SW 1271 (cell line): ENCODE results near the gene OR2AP1.
"Not testable (repeated sequence)": the region's sequence is repeated elsewhere in the genome, so short reads cannot be mapped to it uniquely, and the experiment has no call there.

Source experiments
- DNase-seq, 2 experiments: peaks; one replicate each; lab custom pipeline; 2025; lab: John Stamatoyannopoulos, UW

OR2AP1 gene

DNA sequence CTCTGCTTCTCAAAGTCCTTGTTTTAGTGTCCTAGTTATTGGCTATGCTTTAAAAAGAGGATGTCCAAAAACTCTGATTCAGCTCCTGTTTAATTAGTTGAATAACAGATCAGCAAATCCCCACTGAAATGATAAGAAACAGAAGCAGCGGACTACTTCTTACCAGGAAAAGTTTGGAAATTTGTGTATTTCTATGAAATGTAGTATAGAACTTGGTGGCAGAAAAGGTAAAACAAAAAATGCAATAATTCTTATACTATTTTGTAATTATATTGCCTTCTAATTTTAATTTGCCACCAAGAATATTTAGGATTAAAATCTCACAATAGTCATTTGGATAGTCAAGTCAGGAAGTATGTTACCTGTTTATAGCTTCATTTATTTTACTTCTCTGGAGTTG, at the start of gene OR2AP1:
OR2AP1 (plus strand) TSS at position 301 of the 400 bp plus-strand sequence. CDS start 1,947 bp downstream, outside the sequence.
- no peak for DNase-seq

DNA sequence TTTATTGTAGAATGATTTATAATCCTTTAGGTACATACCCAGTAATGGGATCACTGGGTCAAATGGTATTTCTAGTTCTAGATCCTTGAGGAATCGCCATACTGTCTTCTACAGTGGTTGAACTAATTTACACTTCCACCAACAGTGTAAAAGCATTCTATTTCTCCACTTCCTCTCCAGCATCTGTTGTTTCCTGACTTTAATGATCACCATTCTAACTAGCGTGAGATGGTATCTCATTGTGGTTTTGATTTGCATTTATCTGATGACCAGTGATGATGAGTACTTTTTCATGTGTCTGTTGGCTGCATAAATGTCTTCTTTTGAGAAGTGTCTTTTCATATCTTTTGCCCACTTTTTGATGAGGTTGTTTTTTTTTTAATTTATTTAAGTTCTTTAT, 24.0 kb upstream of the OR2AP1 start:
- not testable (repeated sequence) for DNase-seq

DNA sequence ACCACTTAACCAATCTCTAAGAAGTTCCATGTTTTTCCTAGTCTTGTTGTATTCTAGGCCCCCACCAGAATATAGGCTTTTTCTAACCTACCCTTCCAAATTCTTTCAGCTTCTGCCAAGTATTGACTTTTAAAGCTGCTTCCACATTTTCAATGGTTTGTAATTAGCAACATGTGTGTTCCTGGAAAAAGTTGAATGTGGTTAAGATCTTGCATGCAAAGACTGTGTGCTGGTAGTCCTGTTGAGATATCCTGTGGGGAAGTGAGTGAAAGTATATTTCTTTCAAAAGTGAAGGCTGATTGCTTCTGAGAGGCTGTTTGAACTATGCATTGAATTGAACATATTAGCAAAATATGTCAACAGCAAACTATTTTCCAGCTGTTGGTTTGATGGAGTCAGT, 23.5 kb upstream of the OR2AP1 start:
- no peak for DNase-seq

DNA sequence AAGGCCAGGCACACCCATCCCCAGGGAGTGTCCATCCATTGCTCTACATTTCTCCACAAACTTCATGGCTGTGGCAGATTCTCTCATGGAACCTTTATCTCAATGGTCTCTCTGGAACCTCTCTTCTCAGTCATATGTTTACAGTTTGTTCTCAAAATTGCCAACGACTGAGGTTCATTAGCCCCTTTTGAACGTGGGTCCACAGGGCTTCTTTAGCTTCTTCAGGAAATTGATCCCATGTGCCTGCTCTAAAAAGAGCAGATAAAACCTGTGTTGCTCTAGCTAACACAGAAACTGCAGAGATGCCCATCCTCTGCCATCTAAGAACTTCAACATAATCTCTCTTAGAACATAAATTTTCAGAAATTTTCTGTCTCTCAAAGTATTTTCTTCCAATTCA, 23.0 kb upstream of the OR2AP1 start, which contains the start of gene OR6C4:
OR6C4 (plus strand) TSS at position 301 of the 400 bp plus-strand sequence. CDS start 1,625 bp downstream, outside the sequence.
- DNase-seq = no peak

DNA sequence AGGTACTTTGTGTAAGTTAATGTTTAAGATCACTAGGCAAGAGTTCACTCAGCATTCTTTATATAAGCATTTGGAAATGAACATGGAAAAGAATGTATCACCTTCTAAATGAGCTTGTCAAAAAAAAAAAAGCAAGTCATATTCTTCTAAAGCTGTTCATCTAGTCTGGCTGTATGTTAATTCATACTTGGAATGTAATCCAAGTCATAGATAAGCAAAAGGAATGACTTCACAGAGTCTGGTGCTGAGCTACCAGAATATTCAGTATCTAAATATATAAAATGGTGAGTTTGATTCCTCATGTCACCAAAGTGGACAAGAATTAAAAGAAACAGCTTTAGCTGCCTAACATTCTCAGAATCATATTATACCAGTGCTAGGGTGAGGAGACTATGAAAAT, 18.0 kb upstream of the OR2AP1 start:
- no peak for DNase-seq

DNA sequence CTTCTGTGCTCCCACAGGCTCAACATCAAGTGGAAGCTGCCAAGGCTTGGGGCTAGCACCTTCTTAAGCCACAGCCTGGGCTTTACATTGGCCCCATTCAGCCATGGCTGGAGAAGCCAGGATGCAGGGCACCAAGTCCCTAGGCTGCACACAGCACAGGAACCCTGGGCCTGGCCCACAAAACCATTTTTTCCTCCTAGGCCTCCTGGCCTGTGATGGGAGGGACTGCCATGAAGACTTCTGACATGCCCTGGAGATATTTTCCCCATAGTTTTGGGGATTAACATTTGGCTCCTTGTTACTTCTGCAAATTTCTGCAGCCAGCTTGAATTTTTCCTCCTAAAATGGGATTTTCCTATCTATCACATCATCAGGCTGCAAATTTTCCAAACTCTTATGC, 2.2 kb upstream of the OR2AP1 start:
- not testable (repeated sequence) for DNase-seq

DNA sequence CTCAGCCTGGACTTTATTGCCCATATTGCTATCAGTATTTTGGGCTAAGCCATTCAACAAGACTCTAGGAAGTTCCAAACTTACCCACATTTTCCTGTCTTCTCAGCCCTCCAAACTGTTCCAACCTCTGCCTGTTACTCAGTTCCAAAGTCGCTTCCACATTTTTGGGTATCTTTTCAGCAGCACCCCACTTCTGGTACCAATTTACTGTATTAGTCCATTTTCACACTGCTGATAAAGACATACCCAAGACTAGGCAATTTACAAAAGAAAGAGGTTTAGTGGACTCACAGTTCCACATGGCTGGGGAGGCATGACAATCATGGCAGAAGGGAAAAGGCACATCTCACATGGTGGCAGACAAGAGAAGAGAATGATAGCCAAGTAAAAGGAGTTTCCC, 1.6 kb upstream of the OR2AP1 start:
- DNase-seq = not testable (repeated sequence)

DNA sequence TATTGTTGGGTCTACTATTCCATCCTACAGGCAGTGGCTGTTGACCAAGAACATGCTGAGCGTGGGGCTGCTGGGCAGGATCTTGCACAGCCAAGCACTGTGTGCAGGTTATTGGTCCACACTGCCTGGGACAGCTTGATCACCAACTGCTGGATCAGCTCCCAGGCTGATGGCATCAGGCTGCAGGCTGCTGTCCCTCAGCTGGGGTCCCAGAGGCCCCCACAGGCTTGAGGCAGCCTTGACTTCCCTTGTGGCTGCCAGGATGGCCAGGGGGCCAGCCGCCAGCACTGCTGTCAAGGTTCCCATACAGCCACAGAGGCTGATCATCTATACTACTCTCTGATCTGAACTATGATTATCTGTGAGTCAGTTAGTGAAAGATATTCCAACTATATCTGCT, 9.8 kb downstream of the OR2AP1 start:
- DNase-seq = no peak

DNA sequence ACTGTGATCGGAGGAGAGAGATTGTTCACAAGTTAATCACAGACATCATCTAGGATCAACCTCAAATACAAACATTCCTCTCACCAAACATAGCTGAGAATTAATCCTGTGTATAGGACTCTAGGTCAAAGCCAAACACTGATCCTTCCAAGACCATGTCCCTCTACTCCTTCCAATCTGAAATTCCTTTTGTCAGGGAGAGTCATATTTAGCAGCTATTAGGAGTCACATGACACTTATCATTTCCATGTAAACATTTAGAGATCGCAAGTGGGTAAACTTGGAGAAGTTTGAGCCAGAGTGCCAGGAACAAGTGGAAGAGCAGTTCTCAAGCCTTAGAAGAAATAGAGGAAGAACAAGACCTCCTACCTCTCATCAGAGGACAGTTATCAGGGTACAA, 13.5 kb downstream of the OR2AP1 start:
- DNase-seq = no peak

DNA sequence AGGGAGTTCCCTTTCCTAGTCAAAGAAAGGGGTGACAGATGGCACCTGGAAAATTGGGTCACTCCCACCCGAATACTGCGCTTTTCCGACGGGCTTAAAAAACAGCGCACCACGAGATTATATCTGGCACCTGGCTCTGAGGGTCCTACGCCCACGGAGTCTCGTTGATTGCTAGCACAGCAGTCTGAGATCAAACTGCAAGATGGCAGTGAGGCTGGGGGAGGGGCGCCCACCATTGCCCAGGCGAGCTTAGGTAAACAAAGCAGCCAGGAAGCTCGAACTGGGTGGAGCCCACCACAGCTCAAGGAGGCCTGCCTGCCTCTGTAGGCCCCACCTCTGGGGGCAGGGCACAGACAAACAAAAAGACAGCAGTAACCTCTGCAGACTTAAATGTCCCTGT, 17.9 kb downstream of the OR2AP1 start:
- DNase-seq = not testable (repeated sequence)

DNA sequence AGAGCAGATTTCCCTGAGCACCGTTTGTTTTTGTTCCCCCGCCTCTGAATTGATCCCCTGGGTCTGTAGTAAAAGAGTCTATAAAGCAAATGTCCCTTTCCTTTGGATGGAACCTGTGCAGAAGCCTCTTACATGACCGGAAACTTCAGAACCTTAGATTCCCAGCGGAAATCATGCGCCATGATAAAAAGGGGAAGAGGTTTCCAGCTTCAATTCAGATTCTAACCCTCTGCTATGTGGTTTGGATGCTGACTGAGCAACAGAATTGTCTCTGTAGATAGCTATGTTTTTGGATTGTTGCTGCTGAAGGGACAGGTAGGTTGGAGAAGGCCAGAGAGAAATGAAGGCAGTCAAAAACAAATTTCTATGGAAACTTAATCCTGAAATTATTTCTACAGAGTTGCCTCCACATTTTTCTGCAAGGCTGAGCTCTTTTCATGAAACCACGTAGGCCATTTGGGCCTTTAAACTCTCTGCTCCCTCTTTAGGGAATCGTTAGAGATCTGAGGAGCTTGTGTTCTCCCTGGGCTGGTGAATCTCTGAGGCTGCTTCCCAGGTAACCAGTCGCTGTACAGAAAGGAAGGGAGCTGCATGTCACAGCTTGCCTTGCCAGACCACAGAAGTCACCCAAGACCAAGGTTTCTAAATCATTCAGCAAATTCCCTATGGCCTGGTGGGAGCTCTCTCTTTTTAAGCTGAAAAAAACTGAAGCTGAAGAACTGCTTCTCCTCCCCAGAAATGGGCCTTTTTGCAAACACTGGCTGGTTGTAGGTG, 35.7 kb downstream of the OR2AP1 start:
- DNase-seq = no peak

DNA sequence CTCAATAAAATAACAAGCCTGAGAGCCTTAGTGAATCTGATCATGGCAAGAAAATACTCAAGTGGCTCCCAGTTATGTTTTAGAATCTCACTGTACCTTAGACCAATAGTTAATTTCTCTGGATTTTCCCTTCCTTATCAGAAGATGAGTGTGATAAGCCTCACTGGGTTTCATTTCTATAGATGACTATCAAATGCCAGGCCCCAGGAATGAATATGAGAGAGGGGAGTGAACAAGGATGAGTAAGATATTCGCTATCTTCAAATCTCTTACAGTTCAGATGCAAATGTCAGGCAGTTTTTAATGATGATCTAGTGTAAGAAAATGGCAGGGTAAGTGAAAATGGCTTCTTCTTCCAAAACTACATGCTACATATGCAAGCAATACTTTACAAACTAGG, 38.3 kb downstream of the OR2AP1 start:
- no peak for DNase-seq

DNA sequence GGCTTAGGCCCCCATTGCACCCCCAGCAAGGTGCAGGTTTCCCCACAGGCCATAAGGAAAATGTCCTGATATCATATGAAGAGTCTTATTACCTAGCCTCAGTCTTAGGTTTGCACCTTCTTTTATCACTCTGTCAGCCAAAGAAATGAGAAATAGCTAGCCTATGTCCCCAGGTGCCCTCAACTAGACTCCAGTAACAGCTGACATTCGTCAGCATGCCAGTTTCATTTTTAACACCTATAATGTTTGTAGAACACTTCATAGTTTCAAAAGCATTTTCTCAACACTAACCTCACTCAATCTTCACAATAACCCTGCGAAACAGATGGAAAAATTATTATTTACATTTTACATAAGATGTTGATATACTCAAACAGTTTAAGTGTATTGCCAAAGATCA, 40.4 kb downstream of the OR2AP1 start:
- no peak for DNase-seq

DNA sequence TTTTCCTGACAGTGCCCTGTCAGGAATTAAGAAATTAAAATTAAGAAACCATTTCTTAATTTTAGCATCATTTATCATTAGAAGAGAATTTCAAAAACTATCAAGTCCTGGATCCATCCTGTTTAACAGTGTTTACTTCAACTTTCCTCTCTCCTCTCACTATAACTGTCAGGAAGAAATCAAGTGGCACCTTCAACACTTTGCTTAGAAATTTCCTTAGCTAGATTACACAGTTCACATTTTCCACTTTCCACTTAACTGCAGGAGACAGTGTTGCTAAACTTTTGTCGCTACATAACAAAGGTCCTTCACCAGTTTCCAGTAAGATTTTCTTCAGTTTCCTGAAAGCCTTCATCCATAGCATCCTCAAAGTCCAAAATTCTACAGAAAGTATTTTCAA, 42.5 kb downstream of the OR2AP1 start:
- DNase-seq = no peak

DNA sequence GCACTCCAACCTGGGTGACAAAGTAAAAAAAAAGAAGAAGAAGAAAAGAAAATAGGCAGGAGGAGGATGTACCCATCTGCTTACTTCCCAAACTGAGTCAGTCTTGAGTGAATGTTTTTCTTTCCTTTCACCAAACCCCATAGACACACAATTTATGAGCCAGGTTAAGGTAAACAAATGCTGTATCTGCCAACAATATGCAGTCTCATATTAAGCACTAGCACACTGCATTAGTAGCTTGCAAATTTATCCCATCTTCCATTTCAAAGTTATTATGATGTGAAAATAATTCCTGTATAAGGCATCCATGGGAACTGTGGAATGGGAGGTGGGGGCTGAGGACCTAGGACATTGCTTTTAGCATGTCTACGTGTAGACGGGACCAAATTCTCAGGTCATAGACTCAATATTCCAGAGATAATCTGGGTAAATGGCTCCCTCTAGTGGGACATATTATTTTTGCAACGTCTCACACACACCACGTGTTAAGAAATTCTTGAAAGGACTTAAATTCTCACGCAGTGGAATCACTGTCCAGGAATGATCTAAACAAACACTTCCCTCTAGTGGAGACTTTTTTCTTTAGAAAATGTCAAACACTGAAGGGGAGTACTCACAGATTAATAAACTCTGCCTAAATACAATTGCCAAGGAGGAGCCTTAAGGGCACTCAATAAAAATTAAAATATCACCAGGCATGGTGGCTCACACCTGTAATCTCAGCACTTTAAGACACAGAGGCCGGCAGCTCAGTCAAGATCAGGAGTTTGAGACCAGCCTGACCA, 47.3 kb downstream of the OR2AP1 start:
- DNase-seq = peak; percentile 78 to 89

DNA sequence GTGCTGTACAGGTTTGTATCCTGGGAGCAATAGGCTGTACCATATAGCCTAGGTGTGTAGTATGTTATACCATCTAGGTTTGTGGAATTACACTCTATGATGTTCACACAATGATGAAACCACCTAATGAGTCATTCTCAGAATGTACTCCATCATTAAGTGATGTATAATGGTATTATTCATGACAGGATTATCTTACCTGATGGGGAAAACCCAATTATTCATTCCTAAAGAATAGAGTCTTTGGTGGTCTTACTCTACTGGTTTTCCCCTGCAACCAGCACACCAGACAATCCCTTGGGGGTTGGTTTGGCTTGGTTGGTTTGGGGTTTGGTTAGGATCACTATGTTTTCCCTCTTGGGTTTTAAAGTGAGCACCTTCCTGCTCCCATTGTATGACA, 51.8 kb downstream of the OR2AP1 start:
- no peak for DNase-seq
